Hepatocyte (in vitro differentiated cells): ENCODE measurements around the gene BTG3. TPM values are rescaled to one million over a fixed set of nuclear protein-coding genes. Genes with fewer than 3 reads are reported as not detected.

Experiments used
- DNase-seq: peaks from one replicate; pipeline ENCODE4 v3.0.0-alpha.2; 2016; ENCODE audit warnings: low spot score
- H2AFZ ChIP-seq: fragments of 200-600 bp; sonication (generic); 2 replicates; pipeline ENCODE4 v1.6.0; 2016; ENCODE audit warnings: antibody characterized with exemption, mild to moderate bottlenecking
- H3K27ac ChIP-seq: fragments of 200-600 bp; sonication (generic); 2 replicates; pipeline ENCODE4 v1.5.1; 2016; ENCODE audit warnings: mild to moderate bottlenecking
- H3K27me3 ChIP-seq: fragments of 200-600 bp; sonication (generic); 2 replicates; pipeline ENCODE4 v1.6.1; 2016
- H3K36me3 ChIP-seq: fragments of 200-600 bp; sonication (generic); replicated peaks from 2 replicates; pipeline ENCODE4 v1.5.1; 2016; ENCODE audit warnings: low read depth; ENCODE audit not compliant: insufficient read depth
- H3K4me1 ChIP-seq: fragments of 200-600 bp; sonication (generic); 2 replicates; pipeline ENCODE4 v1.5.1; 2016; ENCODE audit warnings: mild to moderate bottlenecking, moderate library complexity; ENCODE audit not compliant: insufficient read depth
- H3K4me2 ChIP-seq: fragments of 200-600 bp; sonication (generic); 2 replicates; pipeline ENCODE4 v1.6.0; 2016
- H3K4me3 ChIP-seq: fragments of 200-600 bp; sonication (generic); 2 replicates; pipeline ENCODE4 v1.5.1; 2016; ENCODE audit warnings: mild to moderate bottlenecking
- H3K79me2 ChIP-seq: fragments of 200-600 bp; sonication (generic); 2 replicates; pipeline ENCODE4 v1.6.0; 2017; ENCODE audit warnings: mild to moderate bottlenecking
- H3K9me2 ChIP-seq: fragments of 200-600 bp; sonication (generic); replicated peaks from 2 replicates; pipeline ENCODE4 v1.6.0; 2017; ENCODE audit warnings: mild to moderate bottlenecking; ENCODE audit not compliant: insufficient read depth
- H3K9me3 ChIP-seq: fragments of 200-600 bp; sonication (generic); 2 replicates; pipeline ENCODE4 v1.5.1; 2016; ENCODE audit warnings: low read depth, mild to moderate bottlenecking
- H4K20me1 ChIP-seq: fragments of 200-600 bp; sonication (generic); 2 replicates; pipeline ENCODE4 v1.6.0; 2016; ENCODE audit warnings: mild to moderate bottlenecking; ENCODE audit not compliant: insufficient read depth, poor library complexity, severe bottlenecking
- EZH2 ChIP-seq: fragments of 200-600 bp; sonication (generic); IDR thresholded peaks from 2 replicates; pipeline ENCODE4 v1.6.1; 2016; ENCODE audit warnings: antibody characterized with exemption, mild to moderate bottlenecking, borderline replicate concordance
- EZH2phosphoT487 ChIP-seq: fragments of 200-600 bp; sonication (generic); IDR thresholded peaks from one replicate; pipeline ENCODE4 v1.6.1; 2018; ENCODE audit warnings: antibody characterized with exemption, mild to moderate bottlenecking, low read depth, moderate library complexity; ENCODE audit not compliant: unreplicated experiment, severe bottlenecking
- WGBS: methylation state at CpG from one replicate; pipeline ENCODE4 v1.1.6; 2016; ENCODE audit warnings: low lambda C conversion rate; ENCODE audit errors: missing lambda C conversion rate; 5-methylcytosine and 5-hydroxymethylcytosine counted together
- polyA plus RNA-seq: library from polyadenylated mRNA; unstranded; fragments of >200 nt; fragmentation: Nextera tagmentation; extraction: Ambion mirVana; gene quantifications from 2 replicates; pipeline ENCODE4 v1.2.1, GENCODE V29; 2016
- total RNA-seq: library from RNA; depleted of rRNA; stranded (reverse); fragments of >200 nt; gene quantifications from 2 replicates; pipeline ENCODE4 v1.2.3, GENCODE V29; 2014
- TF ChIP-seq, protein P1 (sequence below): fragments of 200-600 bp; sonication (generic); IDR thresholded peaks from 2 replicates; pipeline ENCODE4 v1.5.1; 2016; ENCODE audit warnings: antibody characterized with exemption, mild to moderate bottlenecking; ENCODE audit not compliant: poor library complexity

BTG3 gene
- total and polyA plus RNA-seq, 2 experiments from 2014 or later: 50.7 to 57.0 TPM

DNA sequence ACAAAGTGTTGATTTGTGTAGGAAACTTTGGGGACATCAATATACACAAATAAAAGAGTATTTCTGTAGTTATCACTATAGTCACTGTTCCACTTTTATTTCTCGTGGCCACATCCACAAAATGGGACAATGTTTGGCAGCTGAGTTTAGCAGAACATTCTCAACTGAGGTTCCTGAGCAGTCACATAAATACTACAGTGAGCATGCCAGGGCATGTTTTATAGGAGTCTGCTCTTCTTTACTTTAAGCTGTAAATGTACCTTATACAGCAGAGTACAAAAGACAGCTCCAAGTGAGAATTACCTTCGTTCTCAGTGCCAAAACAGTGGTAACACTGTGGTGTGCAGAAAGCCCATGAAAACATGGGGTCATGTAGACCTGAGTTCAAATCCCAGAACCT, 5.0 kb downstream of the BTG3 start:
- 76% methylated on average over 2 of the region's 2 CpGs for WGBS
- H3K27ac ChIP-seq: peak overlapping the region; percentile 15

DNA sequence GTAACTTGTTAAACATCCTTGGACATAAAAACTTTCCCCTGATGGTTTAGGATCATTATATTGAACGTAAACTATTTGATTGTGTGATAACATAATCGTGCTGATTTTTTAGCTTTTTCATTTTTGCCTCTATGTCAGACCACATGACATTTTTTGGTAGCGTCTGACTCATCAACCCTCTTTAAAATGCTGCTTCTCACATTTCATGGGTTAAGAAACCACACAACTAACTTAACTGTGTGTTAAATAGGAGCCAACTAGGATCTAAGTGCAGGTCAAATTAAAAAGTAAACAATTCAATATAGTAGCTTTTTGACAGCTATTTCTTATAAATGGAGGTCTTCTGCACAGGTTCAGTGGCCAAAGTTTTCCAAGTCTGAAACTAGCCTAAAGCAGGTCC, 9.8 kb downstream of the BTG3 start:
- H3K27ac ChIP-seq: no peak overlapping the region
- H3K27me3 ChIP-seq: no peaks in the 10 kb centered on the region
- no peak overlapping the region for H2AFZ ChIP-seq
- H3K36me3 ChIP-seq: no peaks in the 10 kb centered on the region
- peaks cover 54% of the 10 kb centered on the region for H3K79me2 ChIP-seq
- TF ChIP-seq EZH2: no peak
- TF ChIP-seq, protein P1, sequence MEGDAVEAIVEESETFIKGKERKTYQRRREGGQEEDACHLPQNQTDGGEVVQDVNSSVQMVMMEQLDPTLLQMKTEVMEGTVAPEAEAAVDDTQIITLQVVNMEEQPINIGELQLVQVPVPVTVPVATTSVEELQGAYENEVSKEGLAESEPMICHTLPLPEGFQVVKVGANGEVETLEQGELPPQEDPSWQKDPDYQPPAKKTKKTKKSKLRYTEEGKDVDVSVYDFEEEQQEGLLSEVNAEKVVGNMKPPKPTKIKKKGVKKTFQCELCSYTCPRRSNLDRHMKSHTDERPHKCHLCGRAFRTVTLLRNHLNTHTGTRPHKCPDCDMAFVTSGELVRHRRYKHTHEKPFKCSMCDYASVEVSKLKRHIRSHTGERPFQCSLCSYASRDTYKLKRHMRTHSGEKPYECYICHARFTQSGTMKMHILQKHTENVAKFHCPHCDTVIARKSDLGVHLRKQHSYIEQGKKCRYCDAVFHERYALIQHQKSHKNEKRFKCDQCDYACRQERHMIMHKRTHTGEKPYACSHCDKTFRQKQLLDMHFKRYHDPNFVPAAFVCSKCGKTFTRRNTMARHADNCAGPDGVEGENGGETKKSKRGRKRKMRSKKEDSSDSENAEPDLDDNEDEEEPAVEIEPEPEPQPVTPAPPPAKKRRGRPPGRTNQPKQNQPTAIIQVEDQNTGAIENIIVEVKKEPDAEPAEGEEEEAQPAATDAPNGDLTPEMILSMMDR: no peak
- no peak for TF ChIP-seq EZH2phosphoT487
- no peaks in the 10 kb centered on the region for H3K9me3 ChIP-seq
- 88% methylated on average over 3 of the region's 3 CpGs for WGBS
- no peaks in the 10 kb centered on the region for H3K9me2 ChIP-seq
- no peak overlapping the region for H3K4me3 ChIP-seq
- no peak overlapping the region for H3K4me2 ChIP-seq
- H4K20me1 ChIP-seq: no peaks in the 10 kb centered on the region
- DNase-seq: no peak
- peaks cover 1% of the 10 kb centered on the region for H3K4me1 ChIP-seq

More for the DNA sequence above, 5.0 kb downstream of the BTG3 start:
- Histone ChIP-seq H3K4me2 (no peak overlapping the region), H3K4me3 (no peak overlapping the region), H3K36me3 (no peaks in the 10 kb centered on the region), H2AFZ (no peak overlapping the region), H3K27me3 (no peaks in the 10 kb centered on the region), H3K79me2 (peaks cover 79% of the 10 kb centered on the region), H3K9me2 (no peaks in the 10 kb centered on the region), H4K20me1 (peaks cover 8% of the 10 kb centered on the region), H3K4me1 (peaks cover 20% of the 10 kb centered on the region), H3K9me3 (no peaks in the 10 kb centered on the region)
- TF ChIP-seq, protein P1: no peak
- no peak for DNase-seq

DNA sequence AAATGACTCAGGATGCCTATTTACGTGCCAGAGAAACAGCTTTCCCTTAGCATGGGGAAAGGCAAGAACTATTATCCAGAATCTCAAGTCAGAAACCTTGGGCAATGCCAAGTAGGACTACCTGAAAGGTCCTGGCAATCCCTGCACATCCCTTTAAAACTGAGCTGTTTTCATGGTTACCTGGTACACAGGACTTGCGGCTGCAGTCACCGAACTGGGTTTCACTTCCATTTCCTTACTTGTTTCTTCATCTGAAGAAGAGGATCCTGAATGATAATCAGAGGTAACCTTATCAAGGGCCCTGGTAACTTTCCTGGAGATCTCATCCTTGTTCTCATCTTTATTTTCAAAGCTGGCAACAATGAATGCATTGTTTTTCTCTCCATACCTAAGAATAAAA, 14.3 kb downstream of the BTG3 start:
- Histone ChIP-seq H3K4me2 (no peak overlapping the region), H3K4me1 (no peaks in the 10 kb centered on the region), H2AFZ (no peak overlapping the region), H3K27me3 (no peaks in the 10 kb centered on the region), H3K4me3 (no peak overlapping the region), H3K9me3 (no peaks in the 10 kb centered on the region), H3K9me2 (no peaks in the 10 kb centered on the region), H3K27ac (no peak overlapping the region), H3K36me3 (no peaks in the 10 kb centered on the region), H4K20me1 (no peaks in the 10 kb centered on the region), H3K79me2 (peaks cover 18% of the 10 kb centered on the region)
- DNase-seq: no peak
- WGBS: 92% methylated on average over 3 of the region's 3 CpGs
- no peak for TF ChIP-seq EZH2
- TF ChIP-seq EZH2phosphoT487: no peak
- TF ChIP-seq, protein P1: no peak

DNA sequence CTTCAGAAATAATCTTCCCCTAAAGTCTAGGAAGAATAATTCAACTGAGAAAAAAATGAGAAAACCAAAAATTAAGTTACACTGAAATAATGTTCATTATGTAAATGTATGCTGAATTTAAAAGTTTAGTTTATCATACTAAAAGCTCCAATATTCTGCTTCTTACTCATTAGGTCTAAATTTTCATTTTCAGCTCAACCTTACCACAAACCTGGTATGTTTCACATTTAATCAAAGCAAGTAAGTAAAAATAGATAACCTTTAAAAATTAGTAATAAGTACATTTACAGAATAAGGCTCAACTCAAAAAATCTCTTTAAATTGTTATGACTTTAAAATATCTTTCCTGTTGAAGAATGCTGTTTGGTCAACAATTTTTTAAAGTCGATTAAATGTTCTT, 15.0 kb downstream of the BTG3 start:
- TF ChIP-seq EZH2: no peak

More for the DNA sequence above, 15.0 kb downstream of the BTG3 start:
- 97% methylated on average over 1 of the region's 1 CpG for WGBS
- no peaks in the 10 kb centered on the region for H3K36me3 ChIP-seq
- no peak overlapping the region for H3K4me3 ChIP-seq
- H4K20me1 ChIP-seq: no peaks in the 10 kb centered on the region
- no peak overlapping the region for H3K27ac ChIP-seq
- no peaks in the 10 kb centered on the region for H3K9me2 ChIP-seq
- H3K27me3 ChIP-seq: no peaks in the 10 kb centered on the region
- H2AFZ ChIP-seq: no peak overlapping the region
- H3K4me1 ChIP-seq: no peaks in the 10 kb centered on the region
- H3K79me2 ChIP-seq: peaks cover 14% of the 10 kb centered on the region
- no peaks in the 10 kb centered on the region for H3K9me3 ChIP-seq
- no peak overlapping the region for H3K4me2 ChIP-seq
- no peak for DNase-seq
